A549 treated with DMSO at 1 μM for 4 hours (cell line): ENCODE measurements around the gene FXYD5. TPM values are rescaled to one million over a fixed set of nuclear protein-coding genes. Genes with fewer than 3 reads are reported as not detected.

Experiments used
- total RNA-seq: library from RNA; stranded (reverse); fragments of 200-300 nt; extraction: Qiagen RNA extraction; gene quantifications from 5 replicates; pipeline ENCODE4 v1.2.3, GENCODE V29; 2022; ENCODE audit warnings: low read depth

FXYD5 gene
- total RNA-seq = 192 to 247 TPM (median 204 TPM) in 5 replicates

GRCh38 chr19:35154525-35155406, at the start of gene FXYD5:
FXYD5 (plus strand) TSS chr19:35154735; CDS start chr19:35155551, 816 bp downstream.

GRCh38 chr19:35115177-35115951, 39.2 kb upstream of the FXYD5 start, which contains the start of gene FXYD3:
FXYD3 (plus strand) TSS chr19:35115823; CDS start chr19:35119377, 3,554 bp downstream.

GRCh38 chr19:35134601-35135242, 19.8 kb upstream of the FXYD5 start, which contains the start of gene LGI4:
LGI4 (minus strand) TSS chr19:35135059; CDS start chr19:35134680, 379 bp downstream.

GRCh38 chr19:35138305-35138892, 16.1 kb upstream of the FXYD5 start, which contains the start of gene FXYD1:
FXYD1 (plus strand) TSS chr19:35138824; CDS start chr19:35140080, 1,256 bp downstream.

GRCh38 chr19:35143231-35143715, 11.3 kb upstream of the FXYD5 start, which contains the start of gene FXYD7:
FXYD7 (plus strand) TSS chr19:35143255; CDS start chr19:35143334, 79 bp downstream.

Other genes starting within 250 kb of the FXYD5 start
- 4.9 to 6.6 TPM (median 5.6 TPM) in 5 replicates for gene ZNF30, start 227.8 kb upstream of the FXYD5 start, total RNA-seq
- 1.7 to 2.0 TPM (median 2.0 TPM) in 5 replicates for gene ZNF792, start 190.5 kb upstream of the FXYD5 start, total RNA-seq
- 133 to 143 TPM (median 134 TPM) in 5 replicates for gene GRAMD1A, start 154.4 kb upstream of the FXYD5 start, total RNA-seq
- 13.9 to 19.7 TPM (median 17.4 TPM) in 5 replicates for gene SCN1B, start 124.3 kb upstream of the FXYD5 start, total RNA-seq
- gene HPN, start 113.0 kb upstream of the FXYD5 start, total RNA-seq = 0.06 to 0.14 TPM in 2 of 5 replicates, not detected in the others
- 0.13 to 0.17 TPM in 2 of 5 replicates, not detected in the others for gene FXYD3, start 38.9 kb upstream of the FXYD5 start, total RNA-seq
- 0.09 to 0.31 TPM (median 0.20 TPM) in 4 of 5 replicates, not detected in the other for gene LGI4, start 19.7 kb upstream of the FXYD5 start, total RNA-seq
- not detected in 5 replicates for gene FXYD1, start 15.9 kb upstream of the FXYD5 start, total RNA-seq
- gene FXYD7, start 11.5 kb upstream of the FXYD5 start, total RNA-seq = 0.13 to 0.34 TPM (median 0.31 TPM) in 3 of 5 replicates, not detected in the others
- gene FAM187B, start 74.0 kb downstream of the FXYD5 start, total RNA-seq = not detected in 5 replicates
- 8.0 to 10.9 TPM (median 8.8 TPM) in 5 replicates for gene LSR, start 94.3 kb downstream of the FXYD5 start, total RNA-seq
- 118 to 169 TPM (median 142 TPM) in 5 replicates for gene USF2, start 114.2 kb downstream of the FXYD5 start, total RNA-seq
- 0.08 to 0.14 TPM in 2 of 5 replicates, not detected in the others for gene HAMP, start 127.8 kb downstream of the FXYD5 start, total RNA-seq
- gene MAG, start 137.4 kb downstream of the FXYD5 start, total RNA-seq = not detected in 5 replicates
- gene CD22, start 174.5 kb downstream of the FXYD5 start, total RNA-seq = 0.51 to 1.6 TPM (median 0.63 TPM) in 5 replicates
- not detected in 5 replicates for gene FFAR1, start 193.2 kb downstream of the FXYD5 start, total RNA-seq
- not detected in 5 replicates for gene FFAR3, start 203.7 kb downstream of the FXYD5 start, total RNA-seq
- gene GPR42, start 216.3 kb downstream of the FXYD5 start, total RNA-seq = not detected in 5 replicates